Measurements from ENCODE around the gene ETV3L.

GRCh38 chr1:157110686-157111085, 11.1 kb upstream of the ETV3L start:
- TF ChIP-seq POLR2A (IDR thresholded peaks at IDR 0.05) (no peak), CTCF (IDR thresholded peaks at IDR 0.05) (no peak)

All from testis (tissue), 2 donors.